ENCODE measurements around the gene PLXNB2.

DNA sequence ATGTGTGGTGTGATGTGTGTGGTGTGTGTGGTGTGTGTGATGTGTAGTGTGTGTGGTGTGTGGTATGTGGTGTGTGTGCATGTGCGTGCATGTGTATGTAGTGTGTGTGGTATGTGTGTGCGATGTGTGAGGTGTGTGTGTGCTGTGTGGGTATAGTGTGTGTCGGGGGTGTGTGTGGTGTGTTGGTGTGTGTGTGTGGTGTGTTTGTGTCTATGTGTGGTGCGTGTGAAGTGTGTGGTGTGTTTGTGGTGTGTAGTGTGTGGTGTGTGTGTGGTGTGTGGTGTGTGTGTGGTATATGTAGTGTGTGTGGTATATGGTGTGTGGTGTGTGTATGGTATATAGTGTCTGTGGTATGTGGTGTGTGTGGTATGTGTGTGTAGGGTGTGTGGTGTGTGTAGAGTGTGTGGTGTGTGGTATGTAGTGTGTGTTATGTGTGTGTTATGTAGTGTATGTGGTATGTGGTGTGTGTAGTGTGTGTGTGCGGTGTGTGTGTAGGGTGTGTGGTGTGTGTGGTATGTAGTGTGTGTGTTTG, 30.7 kb upstream of the PLXNB2 start:
- no peak for TF ChIP-seq POLR2AphosphoS5 (IDR thresholded peaks at IDR 0.05; ENCODE audit: low read depth, low read length)
- no peak for TF ChIP-seq CHD2 (IDR thresholded peaks at IDR 0.05; ENCODE audit: low read length, partially characterized antibody)
- no peak for TF ChIP-seq CTCF (IDR thresholded peaks at IDR 0.05)
- TF ChIP-seq, protein P1, sequence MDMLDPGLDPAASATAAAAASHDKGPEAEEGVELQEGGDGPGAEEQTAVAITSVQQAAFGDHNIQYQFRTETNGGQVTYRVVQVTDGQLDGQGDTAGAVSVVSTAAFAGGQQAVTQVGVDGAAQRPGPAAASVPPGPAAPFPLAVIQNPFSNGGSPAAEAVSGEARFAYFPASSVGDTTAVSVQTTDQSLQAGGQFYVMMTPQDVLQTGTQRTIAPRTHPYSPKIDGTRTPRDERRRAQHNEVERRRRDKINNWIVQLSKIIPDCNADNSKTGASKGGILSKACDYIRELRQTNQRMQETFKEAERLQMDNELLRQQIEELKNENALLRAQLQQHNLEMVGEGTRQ (IDR thresholded peaks at IDR 0.05; ENCODE audit: borderline replicate concordance, low read depth, low read length) = no peak

All from SK-N-SH (cell line).